Activated gamma-delta T cell treated with anti-CD3 and anti-CD28 coated beads, Interleukin-2, amount 50 U/mL, for 16 hours (primary cell): ENCODE measurements around the gene NDOR1.
"Not testable (repeated sequence)": the region's sequence is repeated elsewhere in the genome, so short reads cannot be mapped to it uniquely, and the experiment has no call there.

Experiments used
- DNase-seq: peaks from one replicate; pipeline ENCODE4 v3.0.0-alpha.2; 2020; ENCODE audit warnings: low read depth

The NDOR1 gene

GRCh38 chr9:137231372-137232039 lies 26.0 kb downstream of the NDOR1 start:
- no peak for DNase-seq

- no peak for DNase-seq
These were observed 26.6 kb downstream of the NDOR1 start for GRCh38 chr9:137232101-137232500.

- no peak for DNase-seq
These were observed 27.0 kb downstream of the NDOR1 start for GRCh38 chr9:137232510-137232909.

- no peak for DNase-seq
These were observed 27.9 kb downstream of the NDOR1 start for GRCh38 chr9:137233143-137233980.

GRCh38 chr9:137234055-137234697 lies 28.7 kb downstream of the NDOR1 start:
- no peak for DNase-seq

GRCh38 chr9:137234758-137235423 lies 29.4 kb downstream of the NDOR1 start:
- no peak for DNase-seq

GRCh38 chr9:137235424-137236237 lies 30.1 kb downstream of the NDOR1 start:
- DNase-seq = no peak

- peak; percentile 87 for DNase-seq
These were observed 30.9 kb downstream of the NDOR1 start for GRCh38 chr9:137236238-137236935.

GRCh38 chr9:137236936-137237421 lies 31.5 kb downstream of the NDOR1 start:
- DNase-seq = no peak

- no peak for DNase-seq
These were observed 32.5 kb downstream of the NDOR1 start for GRCh38 chr9:137237759-137238726.

- DNase-seq = not testable (repeated sequence)
These were observed 34.2 kb downstream of the NDOR1 start for GRCh38 chr9:137239541-137240200.

GRCh38 chr9:137240318-137240840 lies 34.9 kb downstream of the NDOR1 start:
- DNase-seq = peak; percentile 52

GRCh38 chr9:137240841-137241489 lies 35.5 kb downstream of the NDOR1 start, which contains the start of gene TUBB4B:
TUBB4B (plus strand) TSS chr9:137241287; CDS start chr9:137241361, 74 bp downstream.
- peak; percentile 98 for DNase-seq

- DNase-seq = peak; percentile 57
These were observed 36.2 kb downstream of the NDOR1 start for GRCh38 chr9:137241490-137242268.

GRCh38 chr9:137242269-137243203 lies 37.0 kb downstream of the NDOR1 start:
- DNase-seq = no peak

- not testable (repeated sequence) for DNase-seq
These were observed 37.7 kb downstream of the NDOR1 start for GRCh38 chr9:137243266-137243625.
